ENCODE data around the gene ADA.

Gene ADA

GRCh38 chr20:44643596-44644229 lies 7.8 kb downstream of the ADA start:
- peak; percentile 73 for DNase-seq

- no peak for DNase-seq
These were observed 8.4 kb downstream of the ADA start for GRCh38 chr20:44643154-44643519.

DNA sequence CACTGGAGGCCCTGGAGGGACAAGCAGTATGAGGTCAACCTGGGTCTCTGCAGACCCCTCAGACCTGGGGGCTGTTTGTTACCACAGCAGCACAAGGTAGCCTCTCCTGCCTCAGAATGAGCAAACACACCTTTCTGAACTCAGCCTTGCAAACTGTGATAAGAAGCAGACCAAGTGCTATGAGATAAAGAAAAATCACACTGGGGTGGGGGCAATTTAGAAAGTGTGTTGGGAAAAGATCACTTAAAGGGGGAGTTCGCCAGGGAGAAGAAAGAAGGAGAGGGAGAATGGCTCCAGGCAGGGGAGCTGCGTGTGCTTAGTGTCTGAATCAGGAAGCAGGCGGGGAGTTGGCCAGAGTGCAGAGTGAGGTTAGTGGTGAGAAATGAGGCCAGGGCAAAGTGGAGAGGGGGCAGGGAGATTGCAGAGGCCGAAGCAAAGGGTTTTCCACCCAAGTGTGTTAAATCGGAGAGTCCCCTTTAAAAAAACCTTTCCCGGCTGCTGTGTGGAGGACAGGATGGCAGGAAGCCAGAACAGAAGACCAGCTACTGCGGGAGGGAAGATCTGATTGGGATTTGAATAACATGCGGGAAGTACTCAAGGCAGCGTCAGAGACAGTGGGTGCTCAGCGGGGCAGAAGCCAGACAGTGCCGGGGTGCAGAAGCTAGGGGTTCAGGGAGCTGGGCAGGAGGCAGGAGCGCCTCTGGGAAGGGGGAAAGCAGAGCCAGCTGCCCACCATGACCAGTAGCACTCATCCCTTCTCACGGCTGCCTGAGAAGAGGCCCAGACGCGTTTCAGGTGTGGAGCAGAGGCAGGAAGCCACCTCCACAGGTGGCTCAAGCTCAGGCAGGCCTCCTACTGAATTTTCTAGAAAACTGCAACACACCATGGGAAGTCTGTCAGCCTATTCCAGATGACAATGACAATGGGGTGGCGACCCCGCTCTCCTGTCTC lies 9.0 kb downstream of the ADA start:
- peak; percentile 91 for DNase-seq

DNA sequence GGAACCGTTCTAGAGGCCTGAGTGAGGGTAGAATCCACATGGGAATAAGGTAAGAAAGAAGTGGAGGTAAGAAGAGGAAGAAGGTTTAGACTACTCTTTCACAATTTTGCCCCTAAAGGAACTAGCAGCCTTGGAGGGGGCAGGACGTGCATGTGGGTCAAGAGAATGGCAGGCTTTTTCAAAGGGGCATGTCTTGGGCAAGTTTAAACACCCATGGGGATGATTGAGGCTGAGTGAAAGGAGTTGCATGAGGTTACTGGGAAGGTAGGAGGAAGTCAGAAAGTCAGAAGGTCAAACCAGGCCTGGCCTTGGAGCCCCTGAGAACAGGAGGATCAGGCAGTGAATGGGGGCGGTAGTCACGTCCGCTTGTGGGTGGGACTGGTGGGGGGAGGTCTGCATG lies 10.2 kb downstream of the ADA start:
- DNase-seq, result no peak

DNA sequence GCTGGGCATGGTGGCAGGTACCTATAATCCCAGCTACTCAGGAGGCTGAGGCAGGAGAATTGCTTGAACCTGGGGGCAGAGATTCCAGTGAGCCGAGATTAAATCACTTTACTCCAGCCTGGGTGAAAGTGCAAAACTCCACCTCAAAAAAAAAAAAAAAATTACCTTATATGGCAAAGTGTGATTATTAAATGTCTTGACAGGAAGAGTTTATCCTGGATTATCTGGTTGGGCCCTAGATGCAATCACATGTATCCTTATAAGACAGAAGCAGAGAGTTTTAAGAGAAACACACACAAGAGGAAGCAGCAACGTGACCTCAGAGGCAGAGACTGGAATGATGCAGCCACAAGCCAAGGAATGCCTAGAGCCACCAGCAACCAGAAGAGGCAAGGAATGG lies 11.0 kb downstream of the ADA start:
- no peak for DNase-seq

DNA sequence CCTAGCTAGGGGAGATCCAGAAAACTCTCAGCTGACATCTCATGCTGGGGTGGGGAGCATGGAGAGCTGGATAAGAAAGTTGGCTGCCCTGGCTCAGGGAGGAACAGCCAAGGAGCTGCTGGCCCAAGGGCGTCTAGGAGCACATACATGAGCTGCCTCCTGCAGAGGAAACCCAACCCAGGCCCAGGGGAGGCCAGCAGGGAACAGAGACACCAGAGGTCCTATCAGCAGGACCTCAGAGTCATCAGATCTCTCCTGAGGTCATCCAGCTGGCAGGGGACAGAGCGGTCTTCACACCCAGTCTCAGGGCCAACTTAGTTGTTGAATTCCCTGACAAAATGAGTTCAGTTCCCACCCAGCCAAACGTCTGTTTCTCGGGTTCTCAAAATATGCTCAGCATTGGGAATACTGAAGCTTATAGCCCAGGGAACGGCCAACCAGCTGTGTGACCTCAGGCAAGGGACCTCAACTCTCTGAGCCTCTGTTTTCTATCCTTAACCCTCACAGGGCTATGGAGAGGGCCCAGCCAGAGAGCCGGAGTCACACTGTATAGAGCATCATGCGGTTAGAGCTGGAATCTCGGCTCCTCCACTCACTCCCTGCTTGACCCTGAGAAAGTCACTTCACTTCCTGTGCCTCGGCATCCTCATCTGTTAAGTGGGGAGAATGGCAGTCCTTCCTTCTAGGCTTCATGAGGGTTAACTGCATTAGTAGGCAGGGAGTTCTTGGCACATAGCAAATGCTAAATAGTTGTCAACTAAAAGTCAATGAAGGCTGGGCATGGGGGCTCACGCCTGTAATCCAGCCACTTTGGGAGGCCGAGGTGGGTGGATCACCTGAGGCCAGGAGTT lies 13.8 kb downstream of the ADA start:
- no peak for DNase-seq

DNA sequence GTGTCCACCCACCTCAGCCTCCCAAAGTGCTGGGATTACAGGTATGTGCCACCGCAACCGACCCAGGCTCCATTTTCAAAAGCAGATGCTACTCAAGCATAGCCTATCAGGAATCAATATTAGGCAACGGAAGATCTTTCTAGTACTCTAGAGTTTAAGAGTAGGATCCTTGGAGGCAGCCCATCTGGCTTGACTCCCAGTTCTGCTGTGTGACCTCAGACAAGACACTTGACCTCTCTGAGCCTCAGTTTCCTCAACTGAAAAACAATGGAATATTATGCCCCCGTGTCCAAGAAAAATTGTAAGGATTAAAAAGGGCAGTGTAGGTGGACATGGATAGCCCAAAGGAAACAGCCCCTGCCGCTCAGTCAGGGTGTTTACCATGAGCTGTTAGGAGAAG lies 14.5 kb downstream of the ADA start:
- no peak for DNase-seq

GRCh38 chr20:44635877-44636276 lies 15.6 kb downstream of the ADA start:
- DNase-seq, result no peak

DNA sequence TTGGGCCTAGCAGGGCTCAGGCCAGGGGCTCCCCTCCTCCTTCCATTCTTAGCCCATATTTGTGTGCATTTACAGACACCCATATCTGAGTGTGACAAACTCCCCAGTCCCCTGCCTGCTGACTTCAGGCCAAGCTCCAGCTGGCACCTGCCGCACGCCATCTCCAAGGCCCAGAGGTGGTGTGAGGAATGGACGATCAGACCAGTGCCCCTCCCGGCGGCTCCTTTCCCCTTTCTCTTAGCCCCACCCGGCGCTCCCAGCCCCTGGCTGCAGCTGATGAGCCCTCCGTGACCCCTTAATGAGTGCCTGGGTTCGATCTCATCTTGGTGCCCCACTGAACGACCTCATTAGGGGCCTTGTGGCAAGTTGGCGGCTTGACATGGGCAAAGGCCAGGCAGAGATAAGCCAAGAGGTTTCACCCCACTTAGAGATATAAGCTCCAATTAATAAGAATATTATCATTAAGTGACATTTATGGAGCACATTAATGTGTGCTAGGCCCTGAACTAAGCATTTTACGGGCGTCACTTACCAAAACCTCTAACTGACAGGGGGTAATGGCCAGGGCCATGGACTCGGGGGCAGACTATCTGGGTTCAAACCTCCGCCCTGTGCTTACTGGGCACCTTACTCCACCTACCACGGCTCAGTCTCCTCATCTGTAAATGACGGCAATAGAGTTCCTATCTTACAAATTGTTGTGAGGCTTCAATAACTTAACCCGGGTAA lies 17.5 kb downstream of the ADA start:
- DNase-seq, result no peak

DNA sequence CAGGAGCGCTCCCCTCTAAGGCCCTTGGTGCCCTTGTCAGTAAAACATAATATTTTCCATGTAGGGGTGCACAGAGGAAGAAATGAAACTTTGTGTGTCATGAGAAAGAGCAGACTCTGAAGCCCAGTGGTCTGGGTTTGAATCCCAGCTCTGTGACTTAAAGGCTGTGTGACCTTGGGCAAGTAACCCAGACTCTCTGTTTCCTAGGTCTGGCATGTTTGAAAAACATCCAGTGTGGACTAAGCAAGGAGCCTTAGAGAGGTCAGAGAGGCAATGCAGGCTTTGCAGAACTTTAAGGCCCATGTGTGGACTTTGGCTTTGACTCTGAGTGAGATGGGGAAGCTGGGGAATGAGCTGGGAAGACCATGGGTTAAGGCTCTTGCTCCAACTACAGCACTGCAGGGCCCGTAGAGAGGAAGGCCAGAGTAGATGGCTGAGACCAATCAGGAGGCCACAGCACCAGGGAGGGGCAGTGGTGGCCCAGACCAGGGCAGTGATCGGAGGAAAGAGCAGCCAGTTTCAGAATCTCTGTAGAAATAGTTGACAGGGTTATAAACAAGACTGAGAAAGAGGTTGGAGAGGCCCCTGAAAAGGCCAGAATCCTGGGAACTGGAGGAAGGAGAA lies 18.2 kb downstream of the ADA start:
- no peak for DNase-seq

GRCh38 chr20:44632103-44632752 lies 19.3 kb downstream of the ADA start:
- DNase-seq, result no peak

DNA sequence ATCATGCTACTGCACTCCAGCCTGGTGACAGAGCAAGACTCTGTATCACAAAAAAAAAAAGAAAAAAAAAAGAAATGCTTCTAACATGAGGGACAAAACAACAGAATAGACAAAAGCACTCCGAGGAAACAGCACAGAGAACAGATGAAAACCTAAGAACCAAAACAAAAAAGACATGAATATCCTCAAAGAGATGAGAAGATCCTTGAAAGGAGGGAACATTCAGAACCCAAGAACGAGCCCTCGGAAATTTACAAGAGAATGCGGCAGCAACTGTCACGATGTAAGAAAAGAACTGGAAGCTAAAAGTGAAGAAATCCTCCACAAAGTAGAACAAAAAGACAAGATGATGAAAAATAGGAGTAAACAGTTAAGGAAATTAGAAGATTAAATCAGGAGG lies 21.2 kb downstream of the ADA start:
- DNase-seq, result no peak

GRCh38 chr20:44629542-44629941 lies 22.0 kb downstream of the ADA start:
- DNase-seq, result no peak

GRCh38 chr20:44629017-44629385 lies 22.5 kb downstream of the ADA start:
- no peak for DNase-seq

GRCh38 chr20:44627364-44628010 lies 24.0 kb downstream of the ADA start:
- DNase-seq, result no peak

DNA sequence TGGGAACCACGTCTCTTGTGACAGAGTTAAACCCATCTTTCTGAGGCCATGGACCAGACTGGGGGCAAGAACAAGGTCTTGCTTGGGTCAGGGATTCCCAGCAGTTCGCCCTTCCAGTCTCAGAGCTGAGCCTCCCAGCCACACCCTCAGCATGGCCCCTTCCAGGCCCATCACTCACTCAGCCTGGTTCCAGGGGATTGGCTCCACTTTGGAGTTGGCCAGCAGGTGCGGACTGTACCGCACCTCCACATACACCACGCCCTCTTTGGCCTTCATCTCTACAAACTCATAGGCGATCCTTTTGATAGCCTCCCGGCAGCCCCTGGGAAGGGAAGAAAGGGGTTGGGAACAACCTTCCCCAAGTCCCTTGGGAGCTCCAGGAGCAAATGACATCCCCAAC lies 25.2 kb downstream of the ADA start:
- DNase-seq, result no peak

- DNase-seq, result no peak
These were observed 26.1 kb downstream of the ADA start for GRCh38 chr20:44625361-44625760.

GRCh38 chr20:44624743-44625271 lies 26.7 kb downstream of the ADA start:
- DNase-seq, result no peak

- no peak for DNase-seq
These were observed 27.3 kb downstream of the ADA start for GRCh38 chr20:44624152-44624551.

GRCh38 chr20:44622501-44623270 lies 28.8 kb downstream of the ADA start:
- DNase-seq, result no peak
